SKM-1 treated with dmso at 0.1 percent for 144 hours (cell line): ENCODE measurements around the gene ABHD17C.

Source experiments
- DNase-seq: peaks from one replicate; lab custom pipeline; 2025; ENCODE audit not compliant: unreplicated experiment; lab: John Stamatoyannopoulos, UW

Gene ABHD17C

GRCh38 chr15:80727596-80727995, 32.5 kb downstream of the ABHD17C start:
- no peak for DNase-seq

- DNase-seq, result no peak
Observed at GRCh38 chr15:80730387-80730786, 35.3 kb downstream of the ABHD17C start.

- no peak for DNase-seq
Observed at GRCh38 chr15:80730926-80731325, 35.8 kb downstream of the ABHD17C start.

GRCh38 chr15:80732167-80732566, 37.1 kb downstream of the ABHD17C start:
- DNase-seq, result no peak

GRCh38 chr15:80732818-80733217, 37.7 kb downstream of the ABHD17C start:
- DNase-seq, result no peak

GRCh38 chr15:80733460-80733859, 38.4 kb downstream of the ABHD17C start:
- DNase-seq, result no peak

- DNase-seq, result no peak
Observed at GRCh38 chr15:80735344-80735743, 40.2 kb downstream of the ABHD17C start.

- no peak for DNase-seq
Observed at GRCh38 chr15:80736560-80736959, 41.5 kb downstream of the ABHD17C start.

GRCh38 chr15:80739919-80740318, 44.8 kb downstream of the ABHD17C start:
- DNase-seq, result no peak

- DNase-seq, result no peak
Observed at GRCh38 chr15:80742081-80742480, 47.0 kb downstream of the ABHD17C start.

GRCh38 chr15:80743189-80743833, 48.2 kb downstream of the ABHD17C start:
- no peak for DNase-seq

GRCh38 chr15:80744415-80744814, 49.3 kb downstream of the ABHD17C start:
- DNase-seq, result no peak

GRCh38 chr15:80744826-80745225, 49.7 kb downstream of the ABHD17C start:
- no peak for DNase-seq

- DNase-seq, result no peak
Observed at GRCh38 chr15:80745888-80746287, 50.8 kb downstream of the ABHD17C start.

GRCh38 chr15:80747317-80748053, 52.4 kb downstream of the ABHD17C start:
- no peak for DNase-seq

GRCh38 chr15:80749589-80749988, 54.5 kb downstream of the ABHD17C start:
- no peak for DNase-seq

GRCh38 chr15:80750575-80750974, 55.5 kb downstream of the ABHD17C start:
- no peak for DNase-seq

GRCh38 chr15:80752204-80752603, 57.1 kb downstream of the ABHD17C start:
- no peak for DNase-seq

GRCh38 chr15:80753161-80753560, 58.1 kb downstream of the ABHD17C start:
- DNase-seq, result no peak

GRCh38 chr15:80754014-80754413, 58.9 kb downstream of the ABHD17C start:
- no peak for DNase-seq

- no peak for DNase-seq
Observed at GRCh38 chr15:80755885-80756284, 60.8 kb downstream of the ABHD17C start.

- no peak for DNase-seq
Observed at GRCh38 chr15:80758130-80758745, 63.1 kb downstream of the ABHD17C start.
